Stimulated activated CD8-positive, alpha-beta memory T cell treated with anti-CD3 and anti-CD28 coated beads, Interleukin-7, amount 100 ng/mL, for 24 hours (primary cell): ENCODE data around the gene SLC39A11.

Experiments
- DNase-seq: peaks from one replicate; pipeline ENCODE4 v3.0.0-alpha.2; 2020; ENCODE audit warnings: low read depth

The SLC39A11 gene

DNA sequence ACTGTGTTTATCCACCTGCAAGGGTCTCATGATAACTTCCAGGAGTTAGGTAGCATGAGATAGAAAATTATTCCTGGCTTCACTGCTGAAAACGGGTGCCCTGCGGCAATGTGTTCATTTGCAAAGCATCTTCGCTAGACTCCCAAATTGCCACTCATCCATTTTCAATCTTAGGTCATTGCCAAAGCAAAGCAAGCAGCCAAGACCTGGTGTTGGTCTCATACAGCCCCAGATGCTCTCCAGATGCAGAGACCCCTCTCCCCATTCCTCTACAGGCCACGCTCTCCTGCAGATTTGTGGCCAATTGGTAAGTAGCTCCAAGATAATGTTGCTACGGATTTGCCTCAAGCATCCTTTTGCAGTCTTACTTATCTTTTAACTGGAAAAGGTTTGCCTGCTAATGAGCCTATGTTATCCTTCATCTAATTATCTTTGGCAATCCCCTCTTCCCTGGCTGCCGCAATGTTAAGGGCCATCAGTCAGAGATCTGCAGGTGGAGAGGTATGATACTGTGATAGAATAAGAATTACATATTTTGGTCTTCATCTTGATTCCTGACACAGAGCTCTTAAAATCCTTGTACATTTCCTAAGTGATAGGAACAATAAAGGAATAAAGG is 222.0 kb downstream of the SLC39A11 start:
- no peak for DNase-seq

- no peak for DNase-seq
Observed at GRCh38 chr17:72869630-72870029, 222.9 kb downstream of the SLC39A11 start.

- no peak for DNase-seq
Observed at GRCh38 chr17:72865954-72866353, 226.5 kb downstream of the SLC39A11 start.

DNA sequence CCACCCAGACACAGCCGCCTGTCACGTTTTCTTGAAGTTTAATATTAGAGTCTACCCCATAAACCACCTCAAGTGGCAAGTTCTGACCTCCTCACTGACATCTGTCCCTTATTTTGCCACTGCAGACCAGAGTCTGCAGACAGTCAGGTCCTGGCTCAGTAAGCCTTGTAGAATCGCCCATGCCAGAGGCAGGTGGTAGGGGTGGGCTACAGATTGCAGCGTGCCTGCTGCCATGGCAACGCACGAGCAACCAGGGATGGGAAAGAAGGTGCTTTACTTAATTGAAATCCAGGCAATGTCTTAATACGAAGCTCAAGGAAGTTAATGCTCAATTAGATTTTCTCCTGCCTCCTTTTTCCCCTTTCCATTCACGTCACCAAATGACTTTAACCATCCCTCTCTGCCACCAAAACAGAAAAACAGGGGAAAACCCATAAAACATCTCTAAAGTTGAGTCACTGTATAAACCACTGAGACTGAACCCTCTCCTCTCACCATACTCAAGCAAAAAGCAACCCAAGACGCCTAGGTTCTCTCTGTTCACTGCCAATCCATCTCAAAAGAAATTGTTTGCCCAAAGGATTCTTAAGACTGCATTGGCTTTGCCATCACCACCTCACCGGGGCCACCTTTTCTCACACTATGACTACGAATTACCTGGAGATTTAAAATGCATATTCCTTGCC is 228.8 kb downstream of the SLC39A11 start:
- DNase-seq, result no peak

- DNase-seq, result no peak
Observed at GRCh38 chr17:72862276-72862999, 230.1 kb downstream of the SLC39A11 start.

DNA sequence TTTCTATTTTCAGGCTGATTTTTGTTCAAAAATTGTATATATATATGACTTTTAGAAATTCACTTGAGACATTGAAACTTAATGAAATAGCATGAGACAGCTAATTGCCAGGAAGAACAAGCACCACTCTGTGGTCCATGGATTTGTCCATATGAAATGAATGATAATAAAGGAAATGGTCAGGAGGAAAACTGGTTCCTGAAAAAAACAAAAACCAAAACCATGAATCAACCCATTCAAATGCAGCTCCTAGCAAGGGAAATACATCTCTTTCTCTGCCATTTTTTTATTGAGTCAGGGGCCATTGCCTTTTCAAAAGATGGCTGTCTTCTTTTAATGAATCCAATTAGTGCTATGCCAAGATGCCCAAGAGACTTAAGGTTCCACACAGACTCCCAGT is 230.7 kb downstream of the SLC39A11 start:
- no peak for DNase-seq

DNA sequence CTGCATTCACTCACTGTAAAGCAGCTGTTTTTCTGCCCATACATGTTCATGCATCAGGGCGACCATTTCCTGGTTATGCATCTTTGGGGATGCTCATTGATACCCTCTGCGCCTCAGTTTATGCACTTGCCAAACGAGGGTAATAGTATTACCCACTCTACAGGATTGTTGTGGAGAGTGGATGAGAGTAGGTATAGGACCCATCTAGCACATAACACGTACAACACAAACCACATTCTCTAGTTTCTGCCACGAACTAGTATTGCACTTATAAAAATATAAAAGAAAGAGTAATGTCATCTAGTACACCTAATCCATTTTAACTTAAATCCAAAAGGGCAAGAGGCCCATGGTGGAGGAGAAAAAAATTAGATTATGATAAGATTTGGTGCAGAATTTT is 231.7 kb downstream of the SLC39A11 start:
- no peak for DNase-seq

- DNase-seq, result no peak
Observed at GRCh38 chr17:72858826-72859495, 233.5 kb downstream of the SLC39A11 start.

GRCh38 chr17:72853440-72854415 is 238.8 kb downstream of the SLC39A11 start:
- DNase-seq, result no peak

- DNase-seq, result no peak
Observed at GRCh38 chr17:72852277-72852938, 240.1 kb downstream of the SLC39A11 start.

DNA sequence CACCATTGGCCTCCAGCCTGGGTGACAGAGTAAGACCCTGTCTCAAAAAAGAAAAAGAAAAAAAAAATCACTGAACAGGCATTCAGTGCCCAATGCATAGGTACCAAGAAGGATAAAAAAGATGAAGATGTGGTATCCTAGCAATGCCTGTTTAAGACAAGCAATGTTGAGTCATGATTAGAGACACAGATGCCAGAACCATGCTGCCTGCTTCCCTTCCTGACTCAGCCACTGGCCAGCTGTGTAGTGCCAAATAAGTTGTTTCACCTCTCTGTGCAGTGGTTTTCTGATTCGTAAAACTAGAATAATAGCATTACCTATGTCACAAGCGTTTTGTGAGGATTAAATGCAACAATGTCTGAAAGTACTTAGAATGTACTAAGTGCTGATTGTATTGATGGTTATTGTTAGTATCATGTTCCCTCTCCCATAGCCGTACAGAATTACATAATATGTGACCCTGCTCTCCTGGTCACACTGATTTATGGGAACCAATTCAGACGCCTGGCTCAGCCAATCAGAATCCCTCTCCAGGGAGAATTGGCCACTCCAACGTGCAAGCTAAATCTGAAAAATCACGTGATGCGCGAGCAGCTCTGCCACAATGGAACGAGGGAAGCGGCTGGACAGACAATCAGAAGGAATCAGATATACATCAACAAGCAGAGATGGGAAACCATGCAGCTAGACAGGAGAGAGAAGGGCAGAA is 241.9 kb downstream of the SLC39A11 start:
- DNase-seq, result no peak

DNA sequence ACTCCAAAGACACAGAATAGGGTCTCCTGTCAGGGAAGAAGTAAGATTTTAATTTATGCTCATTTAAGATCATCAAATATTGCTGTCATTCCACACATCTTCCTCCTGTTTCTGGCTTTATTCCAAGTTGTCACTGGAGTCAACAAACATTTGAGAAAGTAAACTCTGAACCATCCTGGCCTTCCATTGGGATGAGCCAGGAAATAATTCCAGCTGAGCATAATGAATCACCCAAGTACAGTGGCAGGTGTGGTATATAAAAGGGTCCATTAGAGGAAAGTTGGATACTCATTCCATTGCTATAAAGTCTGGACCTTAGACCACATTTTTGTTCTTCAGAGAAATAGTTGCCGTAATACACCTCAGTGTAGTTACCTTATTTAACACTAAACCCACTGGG is 246.1 kb downstream of the SLC39A11 start:
- no peak for DNase-seq

DNA sequence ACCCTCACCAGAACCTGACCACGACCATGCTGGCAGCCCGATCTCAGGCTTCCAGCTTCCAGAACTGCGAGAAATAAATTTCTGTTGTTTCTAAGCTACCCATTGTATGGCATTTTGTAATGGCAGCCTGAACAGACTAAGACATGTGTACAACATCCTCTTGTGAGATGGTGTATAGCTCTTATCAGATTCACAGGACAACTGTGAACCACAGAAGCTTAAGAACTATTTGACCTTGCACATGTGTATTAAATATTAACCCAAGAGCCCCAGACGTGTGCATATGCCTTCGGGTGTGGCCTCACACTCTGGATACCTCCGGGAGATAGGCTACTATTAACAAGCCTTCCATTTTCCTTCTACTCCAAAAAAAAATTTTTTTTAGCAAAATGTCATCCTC is 248.9 kb downstream of the SLC39A11 start:
- DNase-seq, result no peak

- no peak for DNase-seq
Observed at GRCh38 chr17:72840019-72840418, 252.5 kb downstream of the SLC39A11 start.

GRCh38 chr17:72839131-72839725 is 253.3 kb downstream of the SLC39A11 start:
- DNase-seq, result no peak

GRCh38 chr17:72838581-72838980 is 253.9 kb downstream of the SLC39A11 start:
- no peak for DNase-seq

DNA sequence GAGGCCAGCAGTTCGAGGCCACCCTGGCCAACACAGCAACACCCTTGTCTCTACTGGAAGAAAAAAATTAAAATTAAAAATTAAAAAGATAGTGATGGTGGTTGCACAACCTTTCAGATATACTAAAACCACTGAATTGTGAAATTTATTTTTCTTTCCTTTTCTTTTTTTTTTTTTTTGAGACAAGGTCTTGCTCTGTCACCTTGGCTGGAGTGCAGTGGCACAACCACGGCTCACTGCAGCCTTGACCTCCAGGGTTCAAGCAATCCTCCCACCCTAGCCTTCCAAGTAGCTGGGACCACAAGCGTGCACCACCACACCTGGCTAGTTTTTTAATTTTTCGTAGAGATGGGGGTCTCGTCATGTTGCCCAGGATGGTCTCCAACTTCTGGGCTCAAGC is 254.4 kb downstream of the SLC39A11 start:
- no peak for DNase-seq

DNA sequence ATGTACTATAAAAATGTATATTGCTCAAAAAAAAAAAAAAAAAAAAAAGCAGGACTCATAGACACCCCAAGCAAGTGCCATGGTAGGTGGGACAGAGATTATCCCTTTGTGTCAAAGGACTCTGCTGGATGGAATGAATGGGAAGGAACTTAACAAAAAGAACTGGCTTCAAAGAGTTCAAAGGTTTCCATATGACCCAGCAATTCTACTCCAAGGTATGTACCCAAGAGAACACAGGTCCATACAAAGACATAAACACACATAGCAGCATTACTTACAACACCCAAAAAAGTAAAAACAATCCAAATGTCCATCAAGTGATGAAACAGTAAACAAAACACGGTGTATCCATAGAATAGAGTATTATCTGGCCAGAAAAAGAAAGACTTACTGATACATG is 255.2 kb downstream of the SLC39A11 start:
- DNase-seq, result no peak

- DNase-seq, result no peak
Observed at GRCh38 chr17:72833128-72833765, 259.2 kb downstream of the SLC39A11 start.
